Keratinocyte (primary cell): ENCODE results near the gene KCNB1. TPM values are rescaled to one million over a fixed set of nuclear protein-coding genes. Genes with fewer than 3 reads are reported as not detected.

Experiments
- DNase-seq: peaks from one replicate; pipeline ENCODE4 v3.0.0-alpha.2; 2011; ENCODE audit warnings: low read depth, missing footprints, low spot score
- FAIRE-seq: peaks from 2 replicates; lab custom pipeline; 2011; peaks lifted over from hg19 to GRCh38; lab: Jason Lieb, UNC
- H2AFZ ChIP-seq: 2 replicates; pipeline ENCODE4 v1.6.0; 2012; ENCODE audit warnings: low read length, control low read depth, inconsistent platforms; ENCODE audit not compliant: control insufficient read depth
- H3K27ac ChIP-seq: 2 replicates; pipeline ENCODE4 v1.5.1; 2011; ENCODE audit warnings: low read length; ENCODE audit not compliant: control insufficient read depth, insufficient read depth
- H3K27me3 ChIP-seq: 3 replicates; pipeline ENCODE4 v1.6.0; 2011; ENCODE audit warnings: low read length; ENCODE audit not compliant: control insufficient read depth, insufficient read depth; ENCODE audit errors: extremely low read depth
- H3K36me3 ChIP-seq, 2 experiments: 2 replicates in 1 of 2; 3 replicates in 1 of 2; pipeline ENCODE4 v1.5.1; 2011; ENCODE audit warnings: low read length in 2 of 2, mild to moderate bottlenecking in 1 of 2; ENCODE audit not compliant: control insufficient read depth in 2 of 2, insufficient read depth in 2 of 2; ENCODE audit errors: extremely low read depth in 1 of 2
- H3K4me1 ChIP-seq: 3 replicates; pipeline ENCODE4 v1.5.1; 2011; ENCODE audit warnings: low read length; ENCODE audit not compliant: control insufficient read depth, insufficient read depth; ENCODE audit errors: extremely low read depth
- H3K4me2 ChIP-seq: 3 replicates; pipeline ENCODE4 v1.6.0; 2011; ENCODE audit warnings: low read depth, low read length; ENCODE audit not compliant: control insufficient read depth, insufficient read depth; ENCODE audit errors: extremely low read depth
- H3K4me3 ChIP-seq, 3 experiments: fragments of 200-600 bp in 1 of 3; sonication (generic) in 1 of 3; 2 replicates in 2 of 3; 3 replicates in 1 of 3; pipeline ENCODE4 v1.5.1; 2011 to 2016; ENCODE audit warnings: low read length in 3 of 3, mild to moderate bottlenecking in 3 of 3, control low read depth in 2 of 3, inconsistent platforms in 1 of 3, low read depth in 1 of 3, mixed read lengths in 1 of 3, mixed run types in 1 of 3, moderate library complexity in 1 of 3; ENCODE audit not compliant: control insufficient read depth in 2 of 3, insufficient read depth in 2 of 3; ENCODE audit errors: extremely low read depth in 1 of 3
- H3K79me2 ChIP-seq: 2 replicates; pipeline ENCODE4 v1.6.0; 2012; ENCODE audit warnings: low read length; ENCODE audit not compliant: control insufficient read depth, insufficient read depth
- H3K9ac ChIP-seq: 3 replicates; pipeline ENCODE4 v1.6.0; 2011; ENCODE audit warnings: low read length; ENCODE audit not compliant: control insufficient read depth, insufficient read depth; ENCODE audit errors: extremely low read depth
- H3K9me1 ChIP-seq: 3 replicates; pipeline ENCODE4 v1.6.0; 2011; ENCODE audit warnings: low read length; ENCODE audit not compliant: control insufficient read depth, insufficient read depth; ENCODE audit errors: extremely low read depth
- H3K9me3 ChIP-seq: 2 replicates; pipeline ENCODE4 v1.5.1; 2012; ENCODE audit warnings: low read depth, low read length; ENCODE audit not compliant: control insufficient read depth
- H4K20me1 ChIP-seq: 3 replicates; pipeline ENCODE4 v1.6.0; 2011; ENCODE audit warnings: low read length; ENCODE audit not compliant: control insufficient read depth, insufficient read depth; ENCODE audit errors: extremely low read depth
- CTCF ChIP-seq, 3 experiments: IDR thresholded peaks in 1 of 3; conservative IDR thresholded peaks in 1 of 3; optimal IDR thresholded peaks in 1 of 3; 2 replicates in 2 of 3; 3 replicates in 1 of 3; pipeline versions ENCODE3 to v1.5.1; 2011; ENCODE audit warnings: low read length in 3 of 3, mild to moderate bottlenecking in 3 of 3, moderate library complexity in 2 of 3, control low read depth in 1 of 3, inconsistent platforms in 1 of 3; ENCODE audit not compliant: insufficient read depth in 2 of 3; ENCODE audit errors: extremely low read depth in 1 of 3
- EZH2 ChIP-seq: IDR thresholded peaks from one replicate; pipeline ENCODE4 v1.6.1; 2012; ENCODE audit warnings: inconsistent platforms, mild to moderate bottlenecking, low read length, moderate library complexity
- dilution Hi-C: fragments of 300-500 bp; cut with MboI; formaldehyde crosslinking; loops from one replicate; pipeline ENCODE4 v1.7.0; 2020; ENCODE audit warnings: low sequenced_read_pairs; ENCODE audit not compliant: extremely low pct_ligation_motif_present
- polyA plus RNA-seq, 5 experiments: library from polyadenylated mRNA; depleted of rRNA in 3 of 5; stranded (reverse) in 3 of 5; stranded (forward) in 1 of 5; unstranded in 1 of 5; fragments of >200 nt; gene quantifications; 1 replicate in 1 of 5; 2 replicates in 3 of 5; 3 replicates in 1 of 5; pipeline versions ENCODE4 v1.2.1 to v1.2.3, GENCODE V29; 2011 to 2012; ENCODE audit warnings: missing spikeins in 2 of 5, low read depth in 1 of 5, low replicate concordance in 1 of 5

The KCNB1 gene
- polyA plus RNA-seq, 1 donor (not counting 4 experiments of a cell fraction or from before 2014, with no cell fraction given): not detected

GRCh38 chr20:49484180-49485140, 2.0 kb upstream of the KCNB1 start:
- no peak overlapping the region for H3K9ac ChIP-seq
- H3K4me1 ChIP-seq: peaks cover 3% of the 10 kb centered on the region
- no peaks in the 10 kb centered on the region for H3K79me2 ChIP-seq
- dilution Hi-C loops: no loop called here
- H3K4me3 ChIP-seq: peak overlapping the region; percentile 30 to 57 (median 51)
- peaks cover 52% of the 10 kb centered on the region for H3K27me3 ChIP-seq
- H3K36me3 ChIP-seq: no peaks in the 10 kb centered on the region
- peak overlapping the region; percentile 80 for H2AFZ ChIP-seq
- TF ChIP-seq CTCF (optimal IDR thresholded peaks at IDR 0.05 in 1 of 3, IDR thresholded peaks at IDR 0.05 in 1 of 3, conservative IDR thresholded peaks at IDR 0.05 in 1 of 3; ENCODE audit: extremely low read depth in 1 of 3, insufficient read depth in 2 of 3, low read length in 3 of 3) (peak; percentile 48 to 93 (median 83)), EZH2 (no peak)
- no peak overlapping the region for H3K27ac ChIP-seq
- DNase-seq (no peak), FAIRE-seq (no peak)
- no peaks in the 10 kb centered on the region for H4K20me1 ChIP-seq
- peak overlapping the region; percentile 85 for H3K4me2 ChIP-seq
- H3K9me1 ChIP-seq: no peaks in the 10 kb centered on the region
- no peaks in the 10 kb centered on the region for H3K9me3 ChIP-seq

- peaks cover 3% of the 10 kb centered on the region for H3K4me1 ChIP-seq
- no peaks in the 10 kb centered on the region for H4K20me1 ChIP-seq
- H3K79me2 ChIP-seq: no peaks in the 10 kb centered on the region
- H3K9ac ChIP-seq: no peak overlapping the region
- TF ChIP-seq EZH2 (peak; percentile 20), CTCF (optimal IDR thresholded peaks at IDR 0.05 in 1 of 3, IDR thresholded peaks at IDR 0.05 in 1 of 3, conservative IDR thresholded peaks at IDR 0.05 in 1 of 3; ENCODE audit: extremely low read depth in 1 of 3, insufficient read depth in 2 of 3, low read length in 3 of 3) (no peak)
- H2AFZ ChIP-seq: no peak overlapping the region
- H3K4me2 ChIP-seq: no peak overlapping the region
- H3K9me3 ChIP-seq: no peaks in the 10 kb centered on the region
- dilution Hi-C loops: no loop called here
- H3K36me3 ChIP-seq: no peaks in the 10 kb centered on the region
- H3K9me1 ChIP-seq: no peaks in the 10 kb centered on the region
- DNase-seq (no peak), FAIRE-seq (no peak)
- H3K4me3 ChIP-seq: no peak overlapping the region
- H3K27ac ChIP-seq: no peak overlapping the region
- peaks cover 56% of the 10 kb centered on the region for H3K27me3 ChIP-seq
Observed at GRCh38 chr20:49483696-49484123, 1.2 kb upstream of the KCNB1 start.
